Measurements from ENCODE around the gene ZCCHC9.

The ZCCHC9 gene

DNA sequence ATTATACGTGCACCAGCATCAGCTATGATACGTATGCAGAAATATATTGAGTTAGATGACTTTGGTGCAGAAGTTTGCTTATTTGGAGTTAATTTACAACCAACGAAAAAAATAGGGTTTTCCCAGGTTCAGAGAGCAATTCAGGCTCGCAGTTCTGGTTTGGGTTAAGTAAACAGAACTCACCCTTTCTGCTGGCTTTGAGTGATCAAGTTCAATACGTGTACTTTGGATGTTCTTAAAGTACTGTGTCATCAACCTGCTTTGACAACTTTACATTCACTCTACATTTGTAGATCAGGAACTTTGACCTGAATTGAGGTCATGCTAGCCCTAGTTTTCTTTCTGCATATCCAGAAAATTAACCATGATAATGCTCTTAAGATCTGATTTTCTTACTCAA, 51.8 kb downstream of the ZCCHC9 start:
- no peak overlapping the region for H3K27ac ChIP-seq (ENCODE audit: insufficient read depth in 1 of 2, low read depth in 1 of 2, low read length in 2 of 2, poor library complexity in 1 of 2, severe bottlenecking in 2 of 2)
- H3K36me3 ChIP-seq (ENCODE audit: control insufficient read depth in 4 of 4, insufficient read depth in 4 of 4, low read length in 3 of 4) = no peaks in the 10 kb centered on the region
- 97% methylated on average over 5 of the region's 5 CpGs for WGBS (ENCODE audit: insufficient coverage)
- ChIA-PET POLR2A (no interaction called here), CTCF (no interaction called here)
- no peaks in the 10 kb centered on the region for H3K27me3 ChIP-seq (replicated peaks in 2 of 5; ENCODE audit: control insufficient read depth in 4 of 5, insufficient read depth in 5 of 5, low read length in 4 of 5)
- DNase-seq = no peak
- no peak overlapping the region for H3K4me3 ChIP-seq (ENCODE audit: control insufficient read depth in 1 of 7, extremely low read depth in 1 of 7, insufficient read depth in 4 of 7, low read depth in 2 of 7, low read length in 6 of 7)
- H3K9me3 ChIP-seq (ENCODE audit: control extremely low read depth in 1 of 5, control insufficient read depth in 4 of 5, insufficient read depth in 2 of 5, low read depth in 1 of 5, low read length in 4 of 5) = no peaks in the 10 kb centered on the region
- no peaks in the 10 kb centered on the region for H3K4me1 ChIP-seq (ENCODE audit: control extremely low read depth in 1 of 4, control insufficient read depth in 4 of 4, insufficient read depth in 4 of 4, low read length in 3 of 4)

DNA sequence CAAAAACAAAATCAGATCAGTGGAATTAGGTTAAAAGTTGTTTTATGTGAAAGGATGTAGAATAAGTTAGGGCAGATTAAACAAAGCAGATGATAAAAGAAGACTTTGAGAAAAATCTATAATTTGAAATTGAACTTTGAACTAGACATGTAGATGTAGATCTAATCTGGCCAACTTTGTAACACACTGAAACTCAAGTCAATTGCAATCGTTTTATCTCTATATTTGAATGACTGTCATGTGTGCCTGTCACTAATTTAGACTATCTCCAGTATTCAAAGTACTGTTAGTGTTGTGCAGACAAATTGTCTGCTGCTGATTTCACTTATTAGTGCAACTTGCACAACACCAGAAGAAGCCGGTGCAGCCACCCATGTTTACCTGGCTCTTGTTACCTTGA, 52.7 kb downstream of the ZCCHC9 start:
- ChIA-PET CTCF (no interaction called here), POLR2A (no interaction called here)
- H3K9me3 ChIP-seq (ENCODE audit: control extremely low read depth in 1 of 5, control insufficient read depth in 4 of 5, insufficient read depth in 2 of 5, low read depth in 1 of 5, low read length in 4 of 5) = no peaks in the 10 kb centered on the region
- no peaks in the 10 kb centered on the region for H3K4me1 ChIP-seq (ENCODE audit: control extremely low read depth in 1 of 4, control insufficient read depth in 4 of 4, insufficient read depth in 4 of 4, low read length in 3 of 4)
- no peak overlapping the region for H3K4me3 ChIP-seq (ENCODE audit: control insufficient read depth in 1 of 7, extremely low read depth in 1 of 7, insufficient read depth in 4 of 7, low read depth in 2 of 7, low read length in 6 of 7)
- no peak overlapping the region for H3K27ac ChIP-seq (ENCODE audit: insufficient read depth in 1 of 2, low read depth in 1 of 2, low read length in 2 of 2, poor library complexity in 1 of 2, severe bottlenecking in 2 of 2)
- no CpG with 5 or more reads among the region's 2 CpGs for WGBS (ENCODE audit: insufficient coverage)
- DNase-seq = no peak
- H3K36me3 ChIP-seq (ENCODE audit: control insufficient read depth in 4 of 4, insufficient read depth in 4 of 4, low read length in 3 of 4) = no peaks in the 10 kb centered on the region
- H3K27me3 ChIP-seq (replicated peaks in 2 of 5; ENCODE audit: control insufficient read depth in 4 of 5, insufficient read depth in 5 of 5, low read length in 4 of 5) = no peaks in the 10 kb centered on the region

DNA sequence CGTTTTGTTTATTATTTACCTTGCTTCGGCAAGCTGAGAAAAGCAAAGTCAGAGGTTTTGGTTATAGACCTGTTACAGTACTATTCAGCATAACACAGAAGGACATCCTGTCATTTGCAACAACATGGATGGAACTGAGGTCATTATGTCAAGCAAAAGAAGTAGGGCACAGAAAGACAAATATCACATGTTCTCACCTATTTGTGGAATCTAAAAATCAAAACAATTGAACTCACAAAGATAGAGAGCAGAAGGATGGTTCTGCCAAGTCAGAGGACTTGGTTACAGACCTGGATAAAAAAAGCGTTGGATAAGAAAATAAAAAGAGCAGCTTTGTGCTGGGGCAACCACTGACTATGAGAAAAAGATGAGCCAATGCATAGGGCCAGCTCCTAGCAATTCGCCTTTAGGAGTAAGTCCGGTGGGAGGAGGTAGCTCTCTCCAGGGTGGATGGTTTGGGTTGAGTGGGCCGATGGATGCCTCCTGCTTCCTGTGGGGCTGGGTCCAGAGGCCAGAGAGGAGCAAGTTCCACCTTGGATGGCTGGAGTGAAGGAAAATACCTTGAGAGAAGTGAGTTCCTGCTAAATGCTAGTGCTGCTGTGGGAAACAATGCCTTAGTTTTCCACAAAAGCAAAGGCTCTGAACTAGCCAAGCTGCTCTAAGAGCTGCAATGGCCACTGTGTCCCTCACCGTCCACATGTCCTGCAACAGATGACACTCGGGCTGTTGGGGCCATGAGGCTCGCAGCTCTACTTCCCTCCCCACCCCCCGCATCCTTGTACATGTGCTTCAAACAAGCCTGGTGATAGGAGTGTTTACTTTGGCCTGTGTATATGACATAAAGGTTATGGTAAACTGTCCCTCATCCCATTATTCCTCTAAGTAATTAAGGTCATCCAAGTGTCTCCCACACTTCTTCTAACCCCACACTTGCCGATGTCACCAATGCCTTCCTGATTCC, 54.2 kb downstream of the ZCCHC9 start:
- 100% methylated on average over 5 of the region's 11 CpGs for WGBS (ENCODE audit: insufficient coverage)
- DNase-seq = no peak
- H3K27ac ChIP-seq (ENCODE audit: insufficient read depth in 1 of 2, low read depth in 1 of 2, low read length in 2 of 2, poor library complexity in 1 of 2, severe bottlenecking in 2 of 2) = no peak overlapping the region
- POLR2A ChIA-PET = no interaction called here
- H3K4me3 ChIP-seq (ENCODE audit: control insufficient read depth in 1 of 7, extremely low read depth in 1 of 7, insufficient read depth in 4 of 7, low read depth in 2 of 7, low read length in 6 of 7) = no peak overlapping the region
- H3K9me3 ChIP-seq (ENCODE audit: control extremely low read depth in 1 of 5, control insufficient read depth in 4 of 5, insufficient read depth in 2 of 5, low read depth in 1 of 5, low read length in 4 of 5) = no peaks in the 10 kb centered on the region
- H3K36me3 ChIP-seq (ENCODE audit: control insufficient read depth in 4 of 4, insufficient read depth in 4 of 4, low read length in 3 of 4) = no peaks in the 10 kb centered on the region
- no peaks in the 10 kb centered on the region for H3K27me3 ChIP-seq (replicated peaks in 2 of 5; ENCODE audit: control insufficient read depth in 4 of 5, insufficient read depth in 5 of 5, low read length in 4 of 5)
- no peaks in the 10 kb centered on the region for H3K4me1 ChIP-seq (ENCODE audit: control extremely low read depth in 1 of 4, control insufficient read depth in 4 of 4, insufficient read depth in 4 of 4, low read length in 3 of 4)
- CTCF ChIA-PET = interaction anchor here (1.1 kb wide), 1 partner anchor 11 kb away, joined by 3 read pairs; no protein-coding TSS in a partner anchor

DNA sequence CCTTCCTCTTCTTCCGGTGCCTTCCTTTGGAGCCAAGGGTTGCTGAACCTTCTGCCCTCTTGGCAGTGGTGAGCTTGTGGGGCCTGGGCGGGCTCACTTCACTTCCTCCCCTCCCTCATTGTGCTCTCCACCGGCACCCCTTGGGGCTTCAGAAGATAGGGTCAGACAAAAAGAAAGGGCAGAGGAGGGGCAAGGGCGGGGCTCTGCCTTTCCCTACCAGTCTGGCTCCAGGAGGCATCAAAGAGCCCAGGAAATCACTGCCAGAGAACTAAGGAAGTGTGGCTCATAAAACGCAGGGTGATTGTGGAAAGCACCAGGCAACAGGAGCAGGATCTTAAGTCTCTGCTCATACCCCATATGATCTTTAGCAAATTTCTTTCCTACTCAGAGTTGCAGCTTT, 57.7 kb downstream of the ZCCHC9 start:
- no peak overlapping the region for H3K4me3 ChIP-seq (ENCODE audit: control insufficient read depth in 1 of 7, extremely low read depth in 1 of 7, insufficient read depth in 4 of 7, low read depth in 2 of 7, low read length in 6 of 7)
- POLR2A ChIA-PET = no interaction called here
- DNase-seq = no peak
- 66% methylated on average over 2 of the region's 5 CpGs for whole genome bisulfite sequencing (ENCODE audit: insufficient coverage)
- CTCF ChIA-PET = no interaction called here
- no peaks in the 10 kb centered on the region for H3K36me3 ChIP-seq (ENCODE audit: control insufficient read depth in 4 of 4, insufficient read depth in 4 of 4, low read length in 3 of 4)
- no peaks in the 10 kb centered on the region for H3K4me1 ChIP-seq (ENCODE audit: control extremely low read depth in 1 of 4, control insufficient read depth in 4 of 4, insufficient read depth in 4 of 4, low read length in 3 of 4)
- no peaks in the 10 kb centered on the region for H3K9me3 ChIP-seq (ENCODE audit: control extremely low read depth in 1 of 5, control insufficient read depth in 4 of 5, insufficient read depth in 2 of 5, low read depth in 1 of 5, low read length in 4 of 5)
- H3K27me3 ChIP-seq (replicated peaks in 2 of 5; ENCODE audit: control insufficient read depth in 4 of 5, insufficient read depth in 5 of 5, low read length in 4 of 5) = no peaks in the 10 kb centered on the region
- no peak overlapping the region for H3K27ac ChIP-seq (ENCODE audit: insufficient read depth in 1 of 2, low read depth in 1 of 2, low read length in 2 of 2, poor library complexity in 1 of 2, severe bottlenecking in 2 of 2)

GRCh38 chr5:81359881-81360280, 58.5 kb downstream of the ZCCHC9 start:
- POLR2A ChIA-PET = no interaction called here
- Histone ChIP-seq H3K9me3 (ENCODE audit: control extremely low read depth in 1 of 5, control insufficient read depth in 4 of 5, insufficient read depth in 2 of 5, low read depth in 1 of 5, low read length in 4 of 5) (no peaks in the 10 kb centered on the region), H3K27ac (ENCODE audit: insufficient read depth in 1 of 2, low read depth in 1 of 2, low read length in 2 of 2, poor library complexity in 1 of 2, severe bottlenecking in 2 of 2) (no peak overlapping the region), H3K4me3 (ENCODE audit: control insufficient read depth in 1 of 7, extremely low read depth in 1 of 7, insufficient read depth in 4 of 7, low read depth in 2 of 7, low read length in 6 of 7) (no peak overlapping the region), H3K36me3 (ENCODE audit: control insufficient read depth in 4 of 4, insufficient read depth in 4 of 4, low read length in 3 of 4) (no peaks in the 10 kb centered on the region), H3K4me1 (ENCODE audit: control extremely low read depth in 1 of 4, control insufficient read depth in 4 of 4, insufficient read depth in 4 of 4, low read length in 3 of 4) (no peaks in the 10 kb centered on the region), H3K27me3 (replicated peaks in 2 of 5; ENCODE audit: control insufficient read depth in 4 of 5, insufficient read depth in 5 of 5, low read length in 4 of 5) (no peaks in the 10 kb centered on the region)
- WGBS (ENCODE audit: insufficient coverage) = no CpG with 5 or more reads among the region's 2 CpGs
- CTCF ChIA-PET = no interaction called here
- no peak for DNase-seq

DNA sequence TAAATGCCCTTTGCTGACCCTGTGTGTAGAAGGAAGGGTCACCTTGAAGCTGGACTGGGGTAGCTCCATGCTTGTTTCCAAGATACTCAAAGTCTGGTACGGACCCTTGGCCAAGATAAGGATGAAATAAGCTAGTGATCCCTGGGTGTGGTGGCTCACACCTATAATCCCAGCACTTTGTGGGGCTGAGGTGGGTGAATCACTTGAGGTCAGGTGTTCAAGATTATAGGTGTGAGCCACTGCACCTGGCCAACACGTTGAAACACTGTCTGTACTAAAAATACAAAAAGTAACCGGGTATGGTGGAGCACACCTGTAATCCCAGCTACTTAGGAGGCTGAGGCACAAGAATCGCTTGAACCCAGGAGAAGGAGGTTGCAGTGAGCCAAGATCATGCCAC, 59.3 kb downstream of the ZCCHC9 start:
- Histone ChIP-seq H3K4me3 (ENCODE audit: control insufficient read depth in 1 of 7, extremely low read depth in 1 of 7, insufficient read depth in 4 of 7, low read depth in 2 of 7, low read length in 6 of 7) (no peak overlapping the region), H3K27me3 (replicated peaks in 2 of 5; ENCODE audit: control insufficient read depth in 4 of 5, insufficient read depth in 5 of 5, low read length in 4 of 5) (no peaks in the 10 kb centered on the region), H3K36me3 (ENCODE audit: control insufficient read depth in 4 of 4, insufficient read depth in 4 of 4, low read length in 3 of 4) (no peaks in the 10 kb centered on the region), H3K9me3 (ENCODE audit: control extremely low read depth in 1 of 5, control insufficient read depth in 4 of 5, insufficient read depth in 2 of 5, low read depth in 1 of 5, low read length in 4 of 5) (no peaks in the 10 kb centered on the region), H3K4me1 (ENCODE audit: control extremely low read depth in 1 of 4, control insufficient read depth in 4 of 4, insufficient read depth in 4 of 4, low read length in 3 of 4) (no peaks in the 10 kb centered on the region), H3K27ac (ENCODE audit: insufficient read depth in 1 of 2, low read depth in 1 of 2, low read length in 2 of 2, poor library complexity in 1 of 2, severe bottlenecking in 2 of 2) (no peak overlapping the region)
- CTCF ChIA-PET = no interaction called here
- POLR2A ChIA-PET = no interaction called here
- 100% methylated on average over 3 of the region's 4 CpGs for WGBS (ENCODE audit: insufficient coverage)
- no peak for DNase-seq

- Histone ChIP-seq H3K27ac (ENCODE audit: insufficient read depth in 1 of 2, low read depth in 1 of 2, low read length in 2 of 2, poor library complexity in 1 of 2, severe bottlenecking in 2 of 2) (no peak overlapping the region), H3K9me3 (ENCODE audit: control extremely low read depth in 1 of 5, control insufficient read depth in 4 of 5, insufficient read depth in 2 of 5, low read depth in 1 of 5, low read length in 4 of 5) (no peaks in the 10 kb centered on the region), H3K36me3 (ENCODE audit: control insufficient read depth in 4 of 4, insufficient read depth in 4 of 4, low read length in 3 of 4) (no peaks in the 10 kb centered on the region), H3K4me3 (ENCODE audit: control insufficient read depth in 1 of 7, extremely low read depth in 1 of 7, insufficient read depth in 4 of 7, low read depth in 2 of 7, low read length in 6 of 7) (no peak overlapping the region), H3K27me3 (replicated peaks in 2 of 5; ENCODE audit: control insufficient read depth in 4 of 5, insufficient read depth in 5 of 5, low read length in 4 of 5) (no peaks in the 10 kb centered on the region), H3K4me1 (ENCODE audit: control extremely low read depth in 1 of 4, control insufficient read depth in 4 of 4, insufficient read depth in 4 of 4, low read length in 3 of 4) (no peaks in the 10 kb centered on the region)
- WGBS (ENCODE audit: insufficient coverage) = 100% methylated on average over 2 of the region's 2 CpGs
- no peak for DNase-seq
- CTCF ChIA-PET = no interaction called here
- POLR2A ChIA-PET = no interaction called here
These were observed 60.2 kb downstream of the ZCCHC9 start for GRCh38 chr5:81361600-81361999.

All from common myeloid progenitor, CD34-positive (primary cell).